Mesothelial cell of epicardium (in vitro differentiated cells): ENCODE measurements around the gene CCDC148. TPM values are rescaled to one million over a fixed set of nuclear protein-coding genes. Genes with fewer than 3 reads are reported as not detected.
"Not testable (repeated sequence)": the region's sequence is repeated elsewhere in the genome, so short reads cannot be mapped to it uniquely, and the experiment has no call there.

ENCODE experiments used
- DNase-seq, 2 experiments: peaks; one replicate each; pipeline ENCODE4 v3.0.0; 2021; ENCODE audit warnings: low spot score in 2 of 2; ENCODE audit not compliant: unreplicated experiment in 2 of 2
- H3K27ac Mint-ChIP-seq: 2 replicates; pipeline ENCODE4 v1.8.0; 2021; ENCODE audit warnings: mixed read lengths
- H3K27me3 Mint-ChIP-seq: 2 replicates; pipeline ENCODE4 v1.8.0; 2021; ENCODE audit warnings: low read depth, mixed read lengths
- H3K36me3 Mint-ChIP-seq: 2 replicates; pipeline ENCODE4 v1.8.0; 2021; ENCODE audit warnings: mixed read lengths
- H3K4me1 Mint-ChIP-seq: 2 replicates; pipeline ENCODE4 v1.8.0; 2021; ENCODE audit warnings: mixed read lengths
- H3K4me3 Mint-ChIP-seq: 2 replicates; pipeline ENCODE4 v1.8.0; 2021; ENCODE audit warnings: mild to moderate bottlenecking, moderate library complexity, mixed read lengths
- H3K9me3 Mint-ChIP-seq: 2 replicates; pipeline ENCODE4 v1.8.0; 2021; ENCODE audit warnings: mixed read lengths
- total RNA-seq: library from RNA; stranded (reverse); gene quantifications from 3 replicates; pipeline ENCODE4 v1.2.1, GENCODE V29; 2021
- TF ChIP-seq, protein P1 (sequence below): fragments of 200-600 bp; sonication (generic); IDR thresholded peaks from one replicate; pipeline ENCODE4 v1.5.0; 2021; ENCODE audit warnings: antibody characterized with exemption; ENCODE audit not compliant: unreplicated experiment

The CCDC148 gene
- total RNA-seq, 1 donor from 2014 or later, result 3.1 TPM

DNA sequence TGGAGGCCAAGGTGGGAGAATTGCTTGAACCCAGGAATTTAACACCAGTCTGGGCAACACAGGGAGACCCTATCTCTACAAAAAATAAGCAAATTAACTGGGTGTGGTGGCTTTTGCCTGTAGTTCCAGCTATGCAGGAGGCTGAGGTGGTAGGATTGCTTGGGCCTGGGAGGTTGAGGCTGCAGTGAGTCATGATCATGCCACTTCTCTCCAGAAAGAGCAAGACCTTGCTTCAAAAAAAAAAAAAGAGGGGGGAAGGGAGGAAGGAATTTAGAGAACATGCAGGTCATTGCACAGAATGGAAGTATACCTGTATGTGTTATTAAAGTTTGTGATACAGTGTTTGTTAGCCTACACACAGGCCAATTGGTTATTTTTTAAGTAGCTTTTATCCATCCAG lies 26.0 kb upstream of the CCDC148 start:
- Mint-ChIP-seq H3K27ac (no peak overlapping the region), H3K4me3 (no peak overlapping the region), H3K9me3 (no peaks in the 10 kb centered on the region), H3K27me3 (no peaks in the 10 kb centered on the region), H3K4me1 (peaks cover 18% of the 10 kb centered on the region), H3K36me3 (peaks cover 7% of the 10 kb centered on the region)
- DNase-seq, result no peak
- TF ChIP-seq, protein P1, sequence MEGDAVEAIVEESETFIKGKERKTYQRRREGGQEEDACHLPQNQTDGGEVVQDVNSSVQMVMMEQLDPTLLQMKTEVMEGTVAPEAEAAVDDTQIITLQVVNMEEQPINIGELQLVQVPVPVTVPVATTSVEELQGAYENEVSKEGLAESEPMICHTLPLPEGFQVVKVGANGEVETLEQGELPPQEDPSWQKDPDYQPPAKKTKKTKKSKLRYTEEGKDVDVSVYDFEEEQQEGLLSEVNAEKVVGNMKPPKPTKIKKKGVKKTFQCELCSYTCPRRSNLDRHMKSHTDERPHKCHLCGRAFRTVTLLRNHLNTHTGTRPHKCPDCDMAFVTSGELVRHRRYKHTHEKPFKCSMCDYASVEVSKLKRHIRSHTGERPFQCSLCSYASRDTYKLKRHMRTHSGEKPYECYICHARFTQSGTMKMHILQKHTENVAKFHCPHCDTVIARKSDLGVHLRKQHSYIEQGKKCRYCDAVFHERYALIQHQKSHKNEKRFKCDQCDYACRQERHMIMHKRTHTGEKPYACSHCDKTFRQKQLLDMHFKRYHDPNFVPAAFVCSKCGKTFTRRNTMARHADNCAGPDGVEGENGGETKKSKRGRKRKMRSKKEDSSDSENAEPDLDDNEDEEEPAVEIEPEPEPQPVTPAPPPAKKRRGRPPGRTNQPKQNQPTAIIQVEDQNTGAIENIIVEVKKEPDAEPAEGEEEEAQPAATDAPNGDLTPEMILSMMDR, result no peak

DNA sequence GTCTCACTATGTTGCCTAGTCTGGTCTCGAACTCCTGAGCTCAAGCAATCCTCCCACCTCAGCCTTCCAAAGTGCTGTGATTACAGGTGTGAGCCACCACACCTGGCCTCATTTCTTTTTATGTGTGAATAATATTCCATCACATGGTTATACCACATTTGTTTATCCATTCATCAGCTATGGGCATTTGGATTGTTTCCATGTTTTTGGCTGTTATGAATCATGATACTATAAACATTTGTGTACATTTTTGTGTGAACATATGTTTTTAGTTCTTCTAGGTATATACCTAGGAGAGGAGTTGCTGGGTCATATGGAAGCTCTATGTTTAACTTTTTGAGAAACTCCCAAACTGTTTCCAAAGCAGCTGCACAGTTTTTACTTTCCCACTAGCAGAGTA lies 24.6 kb upstream of the CCDC148 start:
- H3K27me3 Mint-ChIP-seq, result no peaks in the 10 kb centered on the region
- no peak overlapping the region for H3K4me3 Mint-ChIP-seq
- no peak overlapping the region for H3K27ac Mint-ChIP-seq
- TF ChIP-seq, protein P1, result no peak
- no peak for DNase-seq
- peaks cover 7% of the 10 kb centered on the region for H3K36me3 Mint-ChIP-seq
- H3K9me3 Mint-ChIP-seq, result no peaks in the 10 kb centered on the region
- H3K4me1 Mint-ChIP-seq, result peaks cover 28% of the 10 kb centered on the region

DNA sequence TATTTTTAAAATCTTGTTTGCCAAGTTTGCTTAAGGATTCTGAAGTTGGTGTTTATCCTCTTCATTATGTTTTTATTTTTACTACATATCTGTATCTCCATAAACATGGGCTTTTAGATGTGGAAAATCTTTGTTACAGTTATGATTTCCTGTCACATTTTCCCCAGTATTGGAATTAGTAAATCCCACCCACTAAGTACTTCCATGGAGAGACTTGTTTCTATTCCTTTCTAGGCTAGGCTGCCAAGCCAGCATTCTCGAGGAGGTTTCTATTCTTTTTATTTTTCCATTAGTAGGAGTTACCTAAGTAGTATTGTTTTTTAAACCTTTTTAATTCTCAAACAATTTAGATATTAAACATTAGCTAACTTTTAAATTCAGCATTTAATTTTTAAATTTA lies 22.3 kb upstream of the CCDC148 start:
- no peaks in the 10 kb centered on the region for H3K27me3 Mint-ChIP-seq
- H3K4me1 Mint-ChIP-seq, result peaks cover 30% of the 10 kb centered on the region
- H3K36me3 Mint-ChIP-seq, result peaks cover 8% of the 10 kb centered on the region
- no peak for DNase-seq
- H3K4me3 Mint-ChIP-seq, result no peak overlapping the region
- H3K9me3 Mint-ChIP-seq, result no peaks in the 10 kb centered on the region
- no peak overlapping the region for H3K27ac Mint-ChIP-seq
- TF ChIP-seq, protein P1, result no peak

DNA sequence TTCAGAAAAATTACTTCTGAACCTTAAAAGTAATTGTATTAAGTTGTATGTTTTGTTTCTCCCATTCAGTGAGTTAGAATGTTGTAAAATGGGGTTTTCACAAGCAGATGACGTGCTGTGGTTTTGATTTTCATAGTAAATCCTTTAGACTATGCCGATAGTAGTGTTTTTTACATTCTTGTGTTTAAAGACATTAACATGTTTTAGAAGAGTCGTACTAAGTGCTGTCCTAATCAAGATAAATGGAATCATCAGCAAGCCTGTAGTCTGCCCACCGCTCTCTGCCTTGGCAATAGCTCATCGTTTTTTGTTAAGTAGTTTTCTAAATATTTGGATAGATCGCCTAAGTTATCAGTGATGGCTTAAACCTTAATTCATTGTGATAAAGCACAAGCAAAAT lies 21.7 kb upstream of the CCDC148 start:
- H3K4me3 Mint-ChIP-seq, result no peak overlapping the region
- H3K27me3 Mint-ChIP-seq, result no peaks in the 10 kb centered on the region
- TF ChIP-seq, protein P1, result no peak
- H3K27ac Mint-ChIP-seq, result peak overlapping the region; percentile 27
- no peak for DNase-seq
- no peaks in the 10 kb centered on the region for H3K9me3 Mint-ChIP-seq
- peaks cover 10% of the 10 kb centered on the region for H3K36me3 Mint-ChIP-seq
- H3K4me1 Mint-ChIP-seq, result peaks cover 30% of the 10 kb centered on the region

DNA sequence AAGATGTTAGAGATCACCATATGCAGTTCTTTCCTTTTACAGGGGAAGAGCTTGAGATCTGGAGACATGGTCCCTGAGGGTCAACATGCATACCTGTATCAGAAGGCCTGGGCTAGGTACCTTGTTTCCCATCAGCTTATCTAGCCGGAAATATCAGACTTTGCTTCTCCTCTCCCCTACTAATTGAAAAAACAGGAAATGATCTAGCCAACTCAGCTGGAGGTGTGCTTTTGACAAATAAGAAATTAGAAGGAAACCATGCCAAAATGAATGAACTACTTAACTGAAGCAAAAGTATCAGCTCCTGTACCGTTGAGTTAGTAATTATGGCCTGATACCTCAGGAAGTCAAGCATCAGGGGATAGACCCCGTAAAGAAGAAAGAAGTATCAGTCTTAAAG lies 20.6 kb upstream of the CCDC148 start:
- H3K27me3 Mint-ChIP-seq, result no peaks in the 10 kb centered on the region
- peak overlapping the region; percentile 2 for H3K27ac Mint-ChIP-seq
- no peak for DNase-seq
- TF ChIP-seq, protein P1, result no peak
- peaks cover 18% of the 10 kb centered on the region for H3K36me3 Mint-ChIP-seq
- H3K4me1 Mint-ChIP-seq, result peaks cover 30% of the 10 kb centered on the region
- H3K4me3 Mint-ChIP-seq, result no peak overlapping the region
- peaks cover 5% of the 10 kb centered on the region for H3K9me3 Mint-ChIP-seq

DNA sequence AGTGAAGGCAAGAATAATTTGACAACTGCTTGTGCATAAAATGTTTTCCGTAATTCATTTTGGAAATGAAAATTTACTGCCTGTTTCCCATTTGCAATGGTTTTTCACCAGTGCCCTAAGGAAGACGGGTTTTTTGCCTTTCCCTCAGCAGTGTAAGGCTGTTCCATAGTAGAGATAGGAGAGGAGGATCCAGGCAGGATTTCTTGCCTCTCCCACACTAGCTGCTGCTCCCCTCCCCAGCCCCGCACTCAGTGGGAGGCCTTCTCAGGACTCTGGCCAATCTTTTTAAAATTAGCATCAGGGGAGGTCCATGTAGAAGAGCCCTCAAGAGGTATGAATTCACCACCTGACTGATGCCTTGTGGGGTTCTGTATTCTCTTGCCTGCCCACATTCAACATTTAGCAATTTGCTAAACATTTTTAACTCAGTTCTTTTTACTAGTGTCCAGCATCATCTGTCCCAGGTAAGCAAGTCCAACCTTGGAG lies 18.0 kb upstream of the CCDC148 start:
- not testable (repeated sequence) for H3K9me3 Mint-ChIP-seq, H3K27me3 Mint-ChIP-seq, H3K4me3 Mint-ChIP-seq, DNase-seq, H3K27ac Mint-ChIP-seq
- Mint-ChIP-seq H3K36me3 (peaks cover 24% of the 10 kb centered on the region), H3K4me1 (peaks cover 25% of the 10 kb centered on the region)
